Ovary (tissue), 9 donors: Measurements from ENCODE around the gene ABLIM2. TPM values are rescaled to one million over a fixed set of nuclear protein-coding genes. Genes with fewer than 3 reads are reported as not detected.

Experiments used
- DNase-seq, 5 donors: peaks; one replicate each; pipeline ENCODE4 v3.0.0-alpha.2; 2019 to 2020
- H3K27ac ChIP-seq, 2 donors: fragments of 200-600 bp; one replicate each; pipeline versions ENCODE4 v1.5.1 to v1.8.0; 2019 to 2022
- H3K27me3 ChIP-seq: fragments of 200-600 bp; one replicate; pipeline ENCODE4 v1.8.0; 2022
- H3K36me3 ChIP-seq: fragments of 200-600 bp; sonication (generic); one replicate; pipeline ENCODE4 v1.5.1; 2019
- H3K4me1 ChIP-seq: one replicate; pipeline ENCODE4 v1.8.1; 2013; ENCODE audit warnings: mild to moderate bottlenecking, moderate library complexity; ENCODE audit not compliant: insufficient read depth
- H3K4me3 ChIP-seq: fragments of 200-600 bp; sonication (generic); one replicate; pipeline ENCODE4 v1.5.1; 2017
- H3K9me3 ChIP-seq, 2 donors: fragments of 200-600 bp in 1 of 2; sonication (generic) in 1 of 2; one replicate each; pipeline versions ENCODE4 v1.5.1 to v1.8.1; 2013 to 2019; ENCODE audit warnings: mild to moderate bottlenecking in 1 of 2, moderate library complexity in 1 of 2
- CTCF ChIP-seq, 3 donors: fragments of 450-650 bp in 2 of 3; fragments of 200-600 bp in 1 of 3; IDR thresholded peaks; one replicate each; pipeline versions ENCODE4 v1.5.1 to v1.8.0; 2016 to 2022; ENCODE audit warnings: antibody characterized with exemption in 3 of 3, mild to moderate bottlenecking in 1 of 3
- EP300 ChIP-seq: sonication (generic); formaldehyde crosslinking; IDR thresholded peaks from one replicate; pipeline ENCODE4 v1.6.1; 2017; ENCODE audit warnings: antibody characterized with exemption
- POLR2A ChIP-seq: fragments of 450-650 bp; IDR thresholded peaks from one replicate; pipeline ENCODE4 v1.6.1; 2017; ENCODE audit warnings: antibody characterized with exemption, mild to moderate bottlenecking, moderate library complexity
- WGBS, 3 donors: extraction: QIAGEN DNeasy Blood & Tissue Kit in 1 of 3; methylation state at CpG; one replicate each; pipeline versions ENCODE4 v1.1.5 to v1.1.7; 2013 to 2017; 5-methylcytosine and 5-hydroxymethylcytosine counted together
- intact Hi-C, 4 donors: fragments of 100-400 bp; cut with DNase I; formaldehyde crosslinking; loops; one replicate each; pipeline versions ENCODE4 v1.11.0 to v1.15.1; 2022 to 2023
- polyA plus RNA-seq, 2 donors: library from polyadenylated mRNA; stranded (reverse); fragments of 200-250 nt in 1 of 2; fragments of 350-450 nt in 1 of 2; fragmentation: Illumina TruSeq in 1 of 2; extraction: RNeasy Lipid Tissue Mini Kit (QIAGEN cat#74804) in 1 of 2; gene quantifications; one replicate each; pipeline ENCODE4 v1.2.3, GENCODE V29; 2013 to 2014
- total RNA-seq, 7 donors: library from RNA; depleted of rRNA in 2 of 7; stranded (reverse); fragments of >200 nt in 2 of 7; fragmentation: NEBNext Ultra II Directional in 3 of 7; extraction: Animal tissue kit (Norgen Biotek cat#: 25700) in 3 of 7; gene quantifications; one replicate each; pipeline versions ENCODE4 v1.1.0 to v1.2.4, GENCODE V29; 2016 to 2023
- donor health status: DM: no; HTN: no; CAD: no; lungs with moderate emphysema.
- donor health status: DM: no; HTN: no; CAD: no.
- donor health status: Bipolar disorder and iron deficiency.
- donor health status: DM: yes; HTN: yes; CAD: no.
- donor health status: DM: no; HTN: no; CAD: no.
- donor health status: DM: yes; HTN: yes; CAD: no.

The ABLIM2 gene
- total and polyA plus RNA-seq, 9 donors: 0.81 to 7.9 (median 2.1) TPM

GRCh38 chr4:8013976-8014726 lies 144.5 kb downstream of the ABLIM2 start:
- WGBS, 3 donors: 87 to 91% (median 88%) methylated on average over 10 of the region's 10 CpGs
- no peaks in the 10 kb centered on the region for H3K36me3 ChIP-seq
- peaks cover 5% of the 10 kb centered on the region for H3K4me1 ChIP-seq
- no peak overlapping the region for H3K27ac ChIP-seq
- intact Hi-C loops: no loop called here
- H3K4me3 ChIP-seq: no peak overlapping the region
- DNase-seq: no peak
- no peaks in the 10 kb centered on the region for H3K27me3 ChIP-seq
- no peaks in the 10 kb centered on the region for H3K9me3 ChIP-seq
- TF ChIP-seq EP300: no peak
- no peak for TF ChIP-seq POLR2A
- TF ChIP-seq CTCF (IDR thresholded peaks at IDR 0.05): no peak

GRCh38 chr4:8012517-8012916 lies 146.1 kb downstream of the ABLIM2 start:
- no peak overlapping the region for H3K4me3 ChIP-seq
- intact Hi-C loops: no loop called here
- no peaks in the 10 kb centered on the region for H3K27me3 ChIP-seq
- H3K9me3 ChIP-seq: no peaks in the 10 kb centered on the region
- no peak for DNase-seq
- TF ChIP-seq EP300 (no peak), POLR2A (no peak), CTCF (IDR thresholded peaks at IDR 0.05) (no peak)
- H3K4me1 ChIP-seq: peaks cover 5% of the 10 kb centered on the region
- WGBS, 3 donors: 96 to 99% (median 97%) methylated on average over 3 of the region's 3 CpGs
- no peak overlapping the region for H3K27ac ChIP-seq
- H3K36me3 ChIP-seq: no peaks in the 10 kb centered on the region

GRCh38 chr4:8010618-8011017 lies 148.0 kb downstream of the ABLIM2 start:
- H3K27ac ChIP-seq: no peak overlapping the region
- H3K4me3 ChIP-seq: no peak overlapping the region
- 10 to 24% (median 12%) methylated on average over 12 of the region's 12 CpGs for WGBS, 3 donors
- intact Hi-C loops: no loop called here
- H3K9me3 ChIP-seq: no peaks in the 10 kb centered on the region
- DNase-seq: peak in 3 of 5 donors; percentile 48 to 63 (median 53)
- no peaks in the 10 kb centered on the region for H3K27me3 ChIP-seq
- TF ChIP-seq POLR2A (no peak), CTCF (IDR thresholded peaks at IDR 0.05) (no peak), EP300 (no peak)
- H3K4me1 ChIP-seq: peaks cover 5% of the 10 kb centered on the region
- no peaks in the 10 kb centered on the region for H3K36me3 ChIP-seq

GRCh38 chr4:8009710-8010511 lies 148.7 kb downstream of the ABLIM2 start:
- WGBS, 3 donors: 86 to 90% (median 89%) methylated on average over 28 of the region's 28 CpGs
- Histone ChIP-seq H3K27me3 (no peaks in the 10 kb centered on the region), H3K27ac (no peak overlapping the region), H3K4me1 (peaks cover 5% of the 10 kb centered on the region), H3K4me3 (no peak overlapping the region), H3K9me3 (no peaks in the 10 kb centered on the region), H3K36me3 (no peaks in the 10 kb centered on the region)
- intact Hi-C loops: no loop called here
- no peak for TF ChIP-seq CTCF (IDR thresholded peaks at IDR 0.05)
- TF ChIP-seq EP300: no peak
- TF ChIP-seq POLR2A: no peak
- no peak for DNase-seq
